GM19463 (cell line): ENCODE data around the gene NLRC5.
"Not testable (repeated sequence)": the region's sequence is repeated elsewhere in the genome, so short reads cannot be mapped to it uniquely, and the experiment has no call there.

Experiments used
- ATAC-seq: cut with Tn5 transposase; IDR thresholded peaks from one replicate; pipeline ENCODE4 v1.9.1; 2021; ENCODE audit warnings: mild to moderate bottlenecking, moderate library complexity; ENCODE audit not compliant: unreplicated experiment

NLRC5 gene

DNA sequence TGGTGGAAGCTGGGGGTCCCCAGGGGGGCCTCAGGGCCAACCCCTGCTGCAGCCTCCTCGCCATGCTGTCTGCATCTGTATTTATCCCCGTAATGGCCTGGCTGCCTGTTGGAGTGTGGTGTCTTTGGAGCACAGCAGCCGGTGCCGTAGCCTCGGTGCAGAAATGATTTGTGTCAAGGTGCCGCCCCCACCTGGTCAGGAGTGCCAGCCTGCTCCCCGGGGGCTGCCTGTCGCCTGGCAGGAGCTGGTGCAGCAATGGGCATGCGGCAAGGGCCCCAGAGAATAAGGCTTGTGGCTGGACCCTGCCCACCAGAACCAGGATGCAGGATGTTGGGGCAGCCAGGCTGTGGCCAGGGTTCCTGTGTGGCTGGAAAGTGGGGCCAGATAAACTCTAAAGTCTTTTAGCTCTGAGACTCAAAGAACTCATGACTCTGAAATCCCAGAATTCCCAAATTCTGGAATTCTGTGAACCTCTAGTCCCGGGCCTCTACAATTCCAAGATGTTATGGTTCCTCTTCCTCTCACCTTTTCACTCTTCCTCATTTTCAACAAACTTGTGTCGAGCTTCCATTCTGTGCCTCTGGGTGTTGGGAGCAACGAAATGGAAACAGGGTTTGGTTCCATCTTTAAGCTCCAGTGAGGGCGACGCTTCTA, 109.0 kb downstream of the NLRC5 start:
- ATAC-seq, result no peak

DNA sequence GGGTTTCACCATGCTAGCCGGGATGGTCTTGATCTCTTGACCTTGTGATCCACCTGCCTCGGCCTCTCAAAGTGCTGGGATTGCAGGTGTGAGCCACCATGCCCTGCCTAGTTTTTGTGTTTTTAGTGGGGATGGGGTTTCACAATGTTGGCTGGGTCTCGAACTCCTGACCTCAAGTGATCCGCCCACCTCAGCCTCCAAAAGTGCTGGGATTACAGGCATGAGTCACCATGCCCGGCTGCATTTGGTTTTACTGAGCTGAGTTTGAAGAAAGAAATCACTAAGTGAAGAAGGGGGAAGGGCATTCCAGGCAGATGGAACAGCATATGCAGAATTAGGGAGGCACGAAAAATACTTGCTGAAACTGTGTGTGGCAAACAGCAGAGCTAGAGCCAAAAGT, 110.6 kb downstream of the NLRC5 start:
- ATAC-seq, result not testable (repeated sequence)

DNA sequence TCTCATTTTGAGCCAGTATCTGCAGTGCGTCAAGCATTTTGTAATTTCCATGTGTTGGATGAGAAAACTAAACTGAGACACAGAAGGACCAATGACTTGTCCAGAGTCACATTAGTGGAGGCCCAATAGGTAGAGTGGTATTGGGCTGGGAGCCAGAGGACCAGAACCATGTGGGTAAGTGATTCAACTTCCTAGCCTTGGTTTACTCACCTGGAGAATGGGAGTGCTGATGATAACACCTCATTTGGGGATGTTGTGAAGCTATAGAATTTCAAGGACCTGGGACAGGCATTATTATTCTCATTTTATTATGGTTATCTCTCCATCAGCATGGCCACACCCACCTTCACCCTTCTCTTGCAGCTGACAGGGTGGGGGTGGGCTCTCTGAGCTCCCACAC, 111.1 kb downstream of the NLRC5 start:
- ATAC-seq, result no peak

DNA sequence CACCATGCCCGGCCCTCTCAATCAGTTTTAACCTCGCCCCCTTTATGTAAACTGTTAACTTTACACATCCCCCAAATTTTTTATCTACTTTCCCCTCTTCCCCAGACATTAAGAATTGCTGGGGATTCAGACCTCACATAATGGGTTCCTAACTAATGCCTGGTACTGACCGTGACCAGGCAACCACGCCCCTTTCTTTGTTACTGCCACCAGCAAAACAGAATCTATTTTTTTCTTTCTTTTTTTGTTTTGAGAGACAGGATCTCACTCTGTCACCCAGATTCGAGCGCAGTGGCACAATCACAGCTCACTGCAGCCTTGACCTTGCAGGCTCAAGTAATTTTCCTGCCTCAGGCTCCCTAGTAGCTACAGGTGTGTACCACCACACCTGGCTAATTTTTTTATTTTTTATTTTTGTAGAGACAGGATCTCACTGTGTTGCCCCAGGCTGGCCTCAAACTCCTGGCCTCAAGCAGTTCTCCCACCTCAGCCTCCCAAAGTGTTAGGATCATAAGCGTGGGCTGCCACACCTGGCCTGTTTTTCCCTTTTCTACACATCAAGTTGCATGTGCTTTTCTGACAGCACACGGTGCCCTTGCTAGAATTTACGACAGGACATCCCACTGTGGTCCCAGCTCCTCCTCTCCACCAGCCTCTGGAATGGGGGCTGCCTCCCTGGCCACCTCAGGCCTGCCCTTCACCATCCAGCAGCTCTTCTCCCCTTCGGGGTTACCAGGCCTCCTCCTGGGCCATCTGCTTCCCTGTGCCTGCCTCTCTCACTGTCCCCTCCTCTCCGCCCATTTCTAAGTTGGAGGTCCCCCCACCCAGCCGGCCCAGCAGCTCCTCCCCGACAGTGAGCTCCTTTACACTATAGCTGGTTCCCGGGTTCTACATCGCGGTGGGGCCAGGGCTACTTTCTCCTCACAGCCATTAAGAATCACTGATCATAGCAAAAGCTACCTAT, 113.8 kb downstream of the NLRC5 start:
- ATAC-seq, result no peak

DNA sequence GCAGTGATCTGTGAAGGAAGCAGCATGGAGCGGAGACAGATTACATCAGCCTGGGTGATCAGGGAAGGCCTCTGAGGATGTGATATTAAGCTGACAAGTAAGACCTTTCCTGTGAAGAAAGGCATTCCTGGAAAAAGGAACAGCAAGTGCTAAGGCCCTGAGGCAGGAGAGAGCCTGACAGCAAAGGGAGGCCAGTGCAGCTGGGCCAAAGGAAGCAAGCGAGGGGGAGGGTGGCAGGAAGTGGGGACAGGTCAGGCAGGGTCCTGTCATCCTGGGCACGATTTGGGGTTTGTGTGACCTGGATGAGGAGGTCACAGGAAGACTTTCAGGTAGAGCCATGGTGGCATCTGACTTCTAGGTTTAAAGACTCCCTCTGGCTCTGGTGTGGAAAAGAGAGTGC, 115.3 kb downstream of the NLRC5 start:
- ATAC-seq, result no peak

DNA sequence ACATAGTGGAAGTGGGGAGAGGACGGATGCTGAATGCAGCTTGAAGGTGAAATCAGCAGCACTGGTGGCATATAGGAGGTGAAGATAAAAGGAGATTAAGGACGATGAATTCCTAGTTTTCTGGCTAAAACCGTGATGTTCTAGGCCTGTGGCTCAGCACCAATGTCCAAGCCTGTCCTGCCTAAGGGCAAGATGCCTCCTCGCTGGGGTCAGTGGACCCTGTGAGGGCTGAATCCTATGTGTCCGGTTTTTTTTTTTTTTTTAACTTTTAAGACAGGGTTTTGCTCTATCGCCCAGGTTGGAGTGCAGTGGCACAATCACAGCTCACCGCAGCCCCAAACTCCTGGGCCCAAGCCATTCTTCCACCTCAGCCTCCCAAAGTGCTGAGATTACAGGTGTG, 115.8 kb downstream of the NLRC5 start:
- no peak for ATAC-seq

DNA sequence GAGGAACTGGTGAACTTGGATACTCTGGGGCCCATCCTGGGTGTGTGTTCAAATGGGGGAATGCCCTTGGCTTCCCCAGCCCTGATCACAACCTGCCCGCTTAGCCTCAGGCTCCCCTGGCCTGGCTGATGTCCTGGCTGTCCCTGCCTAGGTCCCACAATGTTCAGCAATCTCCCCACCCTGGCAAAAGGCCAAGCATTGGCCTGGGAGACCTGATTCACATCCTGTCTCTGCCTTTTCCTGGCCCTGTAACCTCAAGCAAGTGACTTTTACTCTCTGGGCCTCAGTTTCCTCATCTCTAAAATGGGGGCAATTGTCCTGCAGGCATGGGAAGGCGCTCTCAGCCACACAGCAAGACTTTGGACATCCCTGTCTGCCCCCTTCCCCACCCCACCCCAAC, 117.4 kb downstream of the NLRC5 start:
- no peak for ATAC-seq

DNA sequence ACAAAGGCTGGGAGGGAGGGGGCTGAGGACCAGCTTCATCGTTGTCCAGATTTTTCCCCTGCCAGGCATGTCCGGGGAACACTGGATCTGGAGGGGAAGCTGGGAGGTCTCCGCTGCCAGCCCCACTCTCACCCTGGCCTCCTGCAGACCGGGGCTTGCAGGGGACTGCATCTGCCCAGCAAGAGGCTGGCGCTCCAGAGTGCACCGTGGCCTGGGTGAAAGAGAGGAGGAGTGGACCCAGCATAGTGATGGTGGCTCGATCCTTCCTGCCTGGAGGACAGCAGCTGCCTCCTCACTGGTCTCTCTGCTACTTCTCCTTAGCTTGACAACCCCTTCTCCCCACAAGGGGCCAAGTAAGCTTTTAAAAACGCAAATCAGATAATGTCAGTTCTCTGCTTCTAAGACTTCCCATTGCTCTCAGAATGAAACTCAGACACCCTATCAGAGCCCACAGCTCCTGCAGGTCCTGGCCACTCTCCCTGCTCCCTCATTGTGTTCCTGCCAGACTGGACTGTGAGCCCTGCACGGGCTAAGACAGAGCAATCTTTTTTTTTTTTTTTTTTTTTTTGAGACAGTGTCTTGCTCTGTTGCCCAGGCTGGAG, 118.1 kb downstream of the NLRC5 start:
- ATAC-seq, result no peak

DNA sequence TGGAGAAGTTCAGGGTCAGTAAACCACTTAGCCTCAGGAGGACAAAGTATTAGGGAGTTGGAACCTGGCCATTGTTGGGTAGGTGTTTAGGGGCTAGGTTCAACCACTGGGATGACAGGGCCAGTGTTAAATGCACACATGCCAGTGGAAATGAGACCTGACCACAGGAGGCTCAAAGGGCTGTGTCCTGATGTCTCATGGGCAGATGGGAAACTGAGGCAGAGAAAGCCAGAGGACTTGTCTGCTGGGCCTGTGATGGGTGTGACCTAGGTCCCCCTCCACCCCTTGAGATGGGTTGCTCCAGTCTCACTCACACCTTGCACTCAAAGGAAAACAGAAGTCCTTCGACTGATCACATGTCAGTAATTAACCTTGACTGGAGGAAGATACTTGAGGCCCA, 119.1 kb downstream of the NLRC5 start:
- no peak for ATAC-seq

DNA sequence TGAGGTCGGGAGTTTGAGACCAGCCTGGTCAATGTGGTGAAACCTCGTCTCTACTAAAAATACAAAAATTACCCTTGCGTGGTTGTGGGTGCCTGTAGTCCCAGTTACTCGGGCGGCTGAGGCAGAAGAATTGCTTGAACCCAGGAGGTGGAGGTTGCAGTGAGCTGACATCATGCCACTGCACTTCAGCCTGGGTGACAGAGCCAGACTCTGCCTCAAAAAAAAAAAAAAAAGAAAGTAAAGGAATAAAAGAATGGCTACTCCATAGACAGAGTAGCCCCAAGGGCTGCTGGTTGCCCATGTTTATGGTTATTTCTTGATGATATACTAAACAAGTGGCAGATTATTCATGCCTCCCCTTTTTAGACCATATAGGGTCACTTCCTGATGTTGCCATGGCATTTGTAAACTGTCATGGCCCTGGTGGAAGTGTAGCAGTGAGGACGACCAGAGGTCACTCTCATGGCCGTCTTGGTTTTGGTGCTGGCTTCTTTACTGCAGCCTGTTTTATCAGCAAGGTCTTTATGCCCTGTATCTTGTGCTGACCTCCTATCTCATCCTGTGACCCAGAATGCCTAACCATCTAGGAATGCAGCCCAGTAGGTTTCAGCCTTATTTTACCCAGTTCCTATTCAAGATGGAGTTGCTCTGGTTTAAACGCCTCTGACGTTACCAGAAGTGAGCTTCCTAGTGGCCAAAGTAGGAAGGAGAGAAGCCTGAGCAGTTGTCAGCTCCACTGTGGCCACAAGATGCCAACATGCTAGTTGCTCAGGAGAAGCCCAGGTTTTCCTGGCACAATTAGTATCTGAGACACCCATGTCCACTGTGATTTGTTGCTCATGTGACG, 120.1 kb downstream of the NLRC5 start:
- not testable (repeated sequence) for ATAC-seq

DNA sequence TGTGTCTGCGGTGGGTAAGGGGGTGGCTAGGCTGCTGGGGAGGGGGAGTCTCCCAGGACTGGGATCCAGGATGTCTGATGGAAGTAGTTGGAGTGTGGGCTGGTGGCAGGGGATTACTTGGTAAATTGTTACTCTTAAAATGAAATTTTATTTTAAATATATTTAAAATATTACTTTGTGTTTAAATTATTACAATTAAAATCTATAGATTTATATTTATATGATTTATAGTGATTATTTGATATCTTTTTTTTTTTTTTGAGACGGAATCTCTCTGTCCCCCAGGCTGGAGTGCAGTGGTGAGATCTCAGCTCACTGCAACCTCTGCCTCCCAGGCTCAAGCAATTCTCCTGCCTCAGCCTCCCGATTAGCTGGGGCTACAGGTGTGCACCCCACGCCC, 121.6 kb downstream of the NLRC5 start:
- no peak for ATAC-seq

DNA sequence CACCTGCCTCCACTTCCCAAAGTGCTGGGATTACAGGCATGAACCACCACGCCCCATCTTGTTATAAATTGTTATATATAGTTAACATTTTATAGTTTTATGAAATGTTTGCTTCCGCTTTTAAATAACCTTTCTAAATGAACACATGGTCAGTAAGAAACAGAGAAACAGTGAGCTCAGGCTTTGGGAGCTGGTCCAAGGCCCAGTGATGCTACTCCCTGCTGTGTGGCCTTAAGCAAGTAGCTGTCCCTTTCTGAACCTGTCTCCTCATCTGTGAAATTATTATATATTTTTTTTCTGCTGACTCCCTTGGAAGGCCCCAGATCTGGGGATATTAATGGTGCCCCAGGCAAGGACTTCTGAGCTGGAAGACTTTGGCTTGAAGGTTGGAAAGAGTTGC, 122.1 kb downstream of the NLRC5 start:
- ATAC-seq, result no peak

DNA sequence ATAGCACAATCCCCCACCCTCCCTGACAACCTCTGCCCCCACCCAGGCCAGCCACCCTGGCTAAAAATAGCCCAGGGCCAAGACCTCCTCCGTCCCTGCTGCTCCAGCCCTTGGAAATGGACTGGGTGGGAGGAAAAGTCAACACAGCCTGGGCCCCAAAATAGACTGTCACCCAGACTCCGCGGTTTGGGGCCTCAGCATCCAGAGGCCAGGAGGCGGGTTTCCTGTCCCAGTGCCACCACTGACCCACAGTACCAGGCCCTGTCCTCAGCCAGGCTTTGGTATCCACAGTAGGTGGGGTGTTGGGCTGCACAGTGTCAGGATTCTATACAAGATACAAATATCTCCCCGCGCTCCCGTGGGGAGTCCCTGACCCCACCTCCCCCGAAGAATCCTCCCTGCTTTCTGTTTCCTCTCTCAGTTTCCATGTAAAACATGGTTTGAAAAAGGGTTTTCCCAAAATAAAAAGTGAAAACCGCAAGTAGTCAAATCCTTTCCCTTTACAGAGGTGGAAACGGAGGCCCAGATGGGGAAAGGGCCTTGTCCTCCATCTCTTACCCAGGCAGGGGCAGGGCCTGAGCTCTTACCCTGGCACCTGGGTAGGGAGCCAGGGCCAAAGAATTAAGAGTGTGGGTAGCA, 123.2 kb downstream of the NLRC5 start:
- ATAC-seq, result no peak

DNA sequence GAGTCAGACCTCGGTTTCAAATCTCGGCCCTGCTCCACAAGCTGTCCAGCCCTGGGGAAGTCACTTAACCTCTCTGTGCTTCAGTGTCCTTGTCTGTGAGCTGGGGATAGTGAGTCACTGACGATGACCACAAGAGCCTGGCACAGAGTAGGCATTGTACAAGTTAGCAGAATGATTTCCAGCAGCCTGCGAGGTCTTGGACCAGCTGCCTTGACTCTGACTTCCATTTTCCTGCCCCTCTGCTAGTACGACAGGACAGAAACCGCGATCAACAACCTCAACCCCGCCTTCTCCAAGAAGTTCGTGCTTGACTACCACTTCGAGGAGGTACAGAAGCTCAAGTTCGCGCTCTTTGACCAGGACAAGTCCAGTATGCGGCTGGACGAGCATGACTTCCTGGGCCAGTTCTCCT, 123.7 kb downstream of the NLRC5 start:
- ATAC-seq, result no peak

DNA sequence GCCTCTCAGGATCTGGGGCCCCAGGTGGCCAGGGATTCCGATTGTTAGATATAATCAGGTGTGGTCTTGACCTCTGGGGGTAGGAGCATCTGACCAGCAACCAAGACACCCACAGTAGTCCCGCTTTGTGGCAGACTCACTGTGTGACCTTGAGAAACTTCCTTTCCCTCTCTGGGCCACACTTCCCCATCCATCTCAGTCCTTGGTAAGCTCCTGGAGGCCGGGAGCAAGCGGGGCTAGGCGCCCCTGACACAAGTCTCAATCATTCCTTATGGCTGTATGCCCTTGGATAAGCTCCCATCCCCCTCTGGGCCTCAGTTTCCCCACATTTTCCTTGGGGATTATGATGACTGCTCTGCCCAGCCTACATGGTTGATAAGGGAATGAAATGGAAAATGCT, 124.3 kb downstream of the NLRC5 start:
- no peak for ATAC-seq

DNA sequence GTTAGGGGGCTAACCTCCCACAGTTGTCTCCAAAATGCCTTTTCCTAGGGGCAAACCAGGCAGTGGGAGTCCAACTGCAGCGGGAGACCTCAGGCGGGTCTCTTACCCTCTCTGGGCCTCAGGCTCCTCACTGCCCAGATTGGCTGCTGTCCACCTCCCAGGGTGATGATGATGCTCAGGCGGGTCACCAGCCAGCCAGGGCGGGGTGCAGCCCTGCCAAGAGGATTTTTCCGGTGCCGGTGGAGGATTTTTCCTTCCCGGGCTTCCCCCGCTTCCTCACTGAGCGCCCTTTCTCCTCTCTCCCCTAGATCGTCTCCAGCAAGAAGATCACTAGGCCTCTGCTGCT, 125.8 kb downstream of the NLRC5 start:
- ATAC-seq, result no peak

DNA sequence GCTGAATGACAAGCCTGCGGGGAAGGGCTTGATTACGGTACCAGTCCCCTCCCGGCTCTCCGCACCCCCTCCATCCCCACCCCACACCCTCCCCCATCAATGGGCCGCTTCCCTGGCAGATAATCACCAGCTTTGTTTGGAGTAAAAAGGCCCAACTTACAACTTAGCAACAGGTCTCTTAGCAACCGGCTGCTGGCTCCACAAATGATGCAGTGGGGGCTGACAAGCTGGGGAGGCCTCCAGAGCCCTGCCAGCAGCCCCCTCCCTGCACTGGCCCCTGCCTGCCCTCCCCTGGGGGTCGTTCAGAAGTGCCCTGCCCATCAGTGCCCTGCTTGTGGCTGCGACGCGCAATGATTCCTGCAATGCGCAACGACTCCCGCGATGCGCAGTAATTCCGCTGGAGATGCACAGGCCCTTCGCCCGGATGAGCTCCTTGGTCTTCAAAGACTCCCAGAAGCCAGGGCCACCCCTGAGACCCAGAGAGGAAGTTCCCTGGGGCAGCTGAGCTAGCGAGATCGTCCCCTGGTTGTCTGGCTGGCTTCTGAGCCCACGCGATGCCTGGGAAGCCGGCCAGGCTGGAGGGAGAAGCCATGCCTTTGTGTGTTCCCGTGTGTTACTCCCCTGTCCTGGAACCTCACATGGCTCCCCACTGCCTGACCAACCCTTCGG, 126.3 kb downstream of the NLRC5 start:
- ATAC-seq, result no peak

DNA sequence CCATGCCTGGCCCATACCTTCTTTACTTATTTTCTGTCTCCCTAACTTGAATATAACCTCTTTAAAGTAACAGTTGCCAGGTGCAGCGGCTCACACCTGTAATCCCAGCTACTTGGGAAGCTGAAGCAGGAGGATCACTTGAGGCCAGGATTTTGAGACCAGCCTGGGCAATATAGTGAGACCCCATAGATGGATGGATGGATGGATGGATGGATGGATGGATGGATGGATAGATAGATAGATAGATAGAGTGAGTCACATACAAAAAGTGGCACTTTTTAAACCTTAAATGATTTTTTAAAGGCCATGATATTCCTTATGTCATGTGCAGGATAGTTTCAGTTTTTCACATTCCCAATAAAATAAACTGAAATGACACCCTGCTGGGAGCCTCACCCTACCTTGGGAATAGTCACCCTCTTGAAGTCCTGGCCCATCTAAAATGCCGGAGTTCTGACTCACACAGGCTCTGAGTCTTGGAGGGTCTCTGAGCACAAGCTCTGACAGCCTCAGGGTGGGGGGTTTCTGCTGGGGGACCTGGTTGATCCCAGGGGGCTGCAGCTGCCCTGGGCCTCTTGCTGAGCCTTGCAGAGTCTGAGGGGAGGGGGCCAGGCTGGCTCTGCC, 129.2 kb downstream of the NLRC5 start:
- ATAC-seq, result no peak

DNA sequence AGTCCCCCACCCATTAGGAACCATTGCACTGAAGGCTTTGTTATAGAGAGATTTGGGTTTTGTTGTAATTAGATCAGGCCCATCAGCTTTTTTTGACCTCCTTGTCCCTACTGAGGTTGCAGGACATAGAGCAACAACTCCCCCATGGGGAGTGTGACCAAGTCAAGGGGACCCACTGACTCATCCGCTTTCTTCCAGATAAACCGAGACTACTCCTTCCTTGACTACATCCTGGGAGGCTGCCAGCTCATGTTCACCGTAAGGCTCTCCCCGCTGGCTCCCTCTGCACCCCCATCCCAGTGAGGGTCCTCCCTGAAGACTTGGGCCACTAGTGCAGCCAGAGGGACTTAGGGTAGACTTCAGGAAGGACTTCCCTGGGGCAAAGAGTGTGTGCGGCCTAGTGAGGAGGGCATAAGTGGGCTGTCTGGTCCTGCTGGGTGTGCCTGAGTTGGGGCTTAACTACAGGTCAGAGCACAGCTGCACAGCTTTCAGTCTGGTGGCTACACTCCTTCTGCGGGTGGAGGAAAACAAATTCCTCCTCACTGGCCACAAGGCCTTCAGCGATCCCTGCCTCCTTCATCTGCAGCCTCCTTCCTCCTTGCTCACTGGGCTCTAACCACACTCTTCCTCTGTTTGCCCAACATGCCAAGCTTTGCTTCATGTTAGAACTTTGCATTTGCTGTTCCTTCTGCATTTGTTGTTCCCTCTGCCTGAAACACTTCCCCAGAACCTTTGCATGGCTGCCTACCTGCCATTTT, 134.0 kb downstream of the NLRC5 start:
- no peak for ATAC-seq
